Right atrium auricular region (tissue), 2 donors: ENCODE results near the gene PYGB. TPM values are rescaled to one million over a fixed set of nuclear protein-coding genes. Genes with fewer than 3 reads are reported as not detected.

ENCODE experiments used
- DNase-seq: peaks from one replicate; pipeline ENCODE4 v3.0.0-alpha.2; 2019; ENCODE audit warnings: low spot score
- H3K27ac ChIP-seq, 2 donors: fragments of 200-600 bp; sonication (generic); 1 replicate in 1 of 2; 2 replicates in 1 of 2; pipeline ENCODE4 v1.5.1; 2016 to 2019
- H3K27me3 ChIP-seq, 2 donors: fragments of 200-600 bp; sonication (generic); one replicate each; pipeline versions ENCODE4 v1.5.1 to v1.6.0; 2017 to 2019
- H3K36me3 ChIP-seq: fragments of 200-600 bp; sonication (generic); one replicate; pipeline ENCODE4 v1.5.1; 2016
- H3K4me1 ChIP-seq, 2 donors: fragments of 200-600 bp; sonication (generic); one replicate each; pipeline versions ENCODE4 v1.5.1 to v1.6.0; 2017 to 2019
- H3K4me3 ChIP-seq, 2 donors: fragments of 200-600 bp; sonication (generic); 1 replicate in 1 of 2; 2 replicates in 1 of 2; pipeline ENCODE4 v1.5.1; 2017 to 2019; ENCODE audit warnings: mild to moderate bottlenecking in 1 of 2, moderate library complexity in 1 of 2
- H3K9me3 ChIP-seq, 2 donors: fragments of 200-600 bp; sonication (generic); one replicate each; pipeline ENCODE4 v1.5.1; 2019
- CTCF ChIP-seq, 2 donors: fragments of 200-600 bp; sonication (generic); IDR thresholded peaks; one replicate each; pipeline ENCODE4 v1.5.1; 2019; ENCODE audit warnings: antibody characterized with exemption in 2 of 2
- total RNA-seq, 2 donors: library from RNA; depleted of rRNA; stranded (reverse); fragments of >200 nt; gene quantifications; one replicate each; pipeline ENCODE4 v1.1.0, GENCODE V29; 2016

PYGB gene
- total RNA-seq, 2 donors from 2014 or later, result 145 to 174 TPM

- Histone ChIP-seq H3K27ac (peak overlapping the region in 1 of 2 donors; percentile 23), H3K4me1 (peaks cover 0 to 32% of the 10 kb centered on the region in 2 donors), H3K27me3 (no peaks in the 10 kb centered on the region), H3K4me3 (no peak overlapping the region), H3K36me3 (peaks cover 9% of the 10 kb centered on the region), H3K9me3 (no peaks in the 10 kb centered on the region)
- TF ChIP-seq CTCF (IDR thresholded peaks at IDR 0.05), result no peak
- DNase-seq, result no peak
Observed at GRCh38 chr20:25318471-25319240, 70.8 kb downstream of the PYGB start.

- no peak overlapping the region for H3K27ac ChIP-seq
- H3K4me1 ChIP-seq, result peaks cover 0 to 32% of the 10 kb centered on the region in 2 donors
- no peaks in the 10 kb centered on the region for H3K9me3 ChIP-seq
Observed at GRCh38 chr20:25319241-25320034, 71.6 kb downstream of the PYGB start.

GRCh38 chr20:25320035-25320800, 72.3 kb downstream of the PYGB start:
- peaks cover 9% of the 10 kb centered on the region for H3K36me3 ChIP-seq
- DNase-seq, result peak; percentile 48
- no peak for TF ChIP-seq CTCF (IDR thresholded peaks at IDR 0.05)
- H3K4me3 ChIP-seq, result no peak overlapping the region
- no peaks in the 10 kb centered on the region for H3K27me3 ChIP-seq
- no peaks in the 10 kb centered on the region for H3K9me3 ChIP-seq
- peaks cover 0 to 32% of the 10 kb centered on the region in 2 donors for H3K4me1 ChIP-seq
- H3K27ac ChIP-seq, result no peak overlapping the region

More at GRCh38 chr20:25319241-25320034, 71.6 kb downstream of the PYGB start:
- peak; percentile 54 for DNase-seq
- Histone ChIP-seq H3K27me3 (no peaks in the 10 kb centered on the region), H3K36me3 (peaks cover 9% of the 10 kb centered on the region), H3K4me3 (no peak overlapping the region)
- no peak for TF ChIP-seq CTCF (IDR thresholded peaks at IDR 0.05)

GRCh38 chr20:25321262-25321831, 73.5 kb downstream of the PYGB start:
- H3K4me3 ChIP-seq, result no peak overlapping the region
- peak; percentile 32 for DNase-seq
- TF ChIP-seq CTCF (IDR thresholded peaks at IDR 0.05), result no peak
- no peaks in the 10 kb centered on the region for H3K9me3 ChIP-seq
- H3K27ac ChIP-seq, result no peak overlapping the region
- peaks cover 0 to 25% of the 10 kb centered on the region in 2 donors for H3K4me1 ChIP-seq
- no peaks in the 10 kb centered on the region for H3K27me3 ChIP-seq
- peaks cover 9% of the 10 kb centered on the region for H3K36me3 ChIP-seq

- Histone ChIP-seq H3K9me3 (no peaks in the 10 kb centered on the region), H3K4me1 (peaks cover 0 to 25% of the 10 kb centered on the region in 2 donors), H3K27me3 (no peaks in the 10 kb centered on the region), H3K36me3 (peaks cover 9% of the 10 kb centered on the region), H3K27ac (no peak overlapping the region), H3K4me3 (no peak overlapping the region)
- DNase-seq, result no peak
- no peak for TF ChIP-seq CTCF (IDR thresholded peaks at IDR 0.05)
Observed at GRCh38 chr20:25321991-25322390, 74.1 kb downstream of the PYGB start.
